AML-193 (cell line): Measurements from ENCODE around the gene RYR3.

Source experiments
- DNase-seq, 2 experiments: peaks; one replicate each; lab custom pipeline; 2025; lab: John Stamatoyannopoulos, UW

The RYR3 gene

GRCh38 chr15:33710748-33711147 is 400.0 kb downstream of the RYR3 start:
- no peak for DNase-seq

GRCh38 chr15:33716025-33716424 is 405.3 kb downstream of the RYR3 start:
- no peak for DNase-seq

GRCh38 chr15:33720952-33721351 is 410.2 kb downstream of the RYR3 start:
- no peak for DNase-seq

GRCh38 chr15:33722005-33722672 is 411.4 kb downstream of the RYR3 start:
- peak in 1 of 2 experiments; percentile 0 for DNase-seq

- DNase-seq: no peak
Observed at GRCh38 chr15:33722673-33723015, 411.9 kb downstream of the RYR3 start.

GRCh38 chr15:33724321-33725036 is 413.7 kb downstream of the RYR3 start:
- no peak for DNase-seq

- no peak for DNase-seq
Observed at GRCh38 chr15:33729653-33730052, 418.9 kb downstream of the RYR3 start.

GRCh38 chr15:33730815-33731214 is 420.0 kb downstream of the RYR3 start:
- no peak for DNase-seq

- no peak for DNase-seq
Observed at GRCh38 chr15:33735143-33735542, 424.4 kb downstream of the RYR3 start.

- peak; percentile 2 to 13 for DNase-seq
Observed at GRCh38 chr15:33735637-33736247, 425.0 kb downstream of the RYR3 start.

GRCh38 chr15:33737687-33738601 is 427.2 kb downstream of the RYR3 start:
- peak; percentile 4 to 7 for DNase-seq

- DNase-seq: no peak
Observed at GRCh38 chr15:33738941-33739664, 428.3 kb downstream of the RYR3 start.

- no peak for DNase-seq
Observed at GRCh38 chr15:33742306-33742705, 431.5 kb downstream of the RYR3 start.

GRCh38 chr15:33742800-33743199 is 432.0 kb downstream of the RYR3 start:
- DNase-seq: no peak

- no peak for DNase-seq
Observed at GRCh38 chr15:33746203-33746602, 435.4 kb downstream of the RYR3 start.

- no peak for DNase-seq
Observed at GRCh38 chr15:33753012-33753411, 442.2 kb downstream of the RYR3 start.

- DNase-seq: no peak
Observed at GRCh38 chr15:33754242-33754641, 443.5 kb downstream of the RYR3 start.

GRCh38 chr15:33756961-33757360 is 446.2 kb downstream of the RYR3 start:
- no peak for DNase-seq

GRCh38 chr15:33757516-33758232 is 446.9 kb downstream of the RYR3 start:
- no peak for DNase-seq

- no peak for DNase-seq
Observed at GRCh38 chr15:33766389-33766788, 455.6 kb downstream of the RYR3 start.

- DNase-seq: no peak
Observed at GRCh38 chr15:33768670-33769190, 458.0 kb downstream of the RYR3 start.
